Stimulated activated naive CD8-positive, alpha-beta T cell treated with anti-CD3 and anti-CD28 coated beads, Interleukin-15, amount 100 ng/mL, for 72 hours (primary cell): ENCODE data around the gene ADRA2B.
"Not testable (repeated sequence)": the region's sequence is repeated elsewhere in the genome, so short reads cannot be mapped to it uniquely, and the experiment has no call there.

Source experiments
- ATAC-seq: fragments of 150-1000 bp; cut with Tn5 transposase; 2 replicates; pipeline ENCODE4 v1.10.0; 2021; ENCODE audit warnings: mild to moderate bottlenecking, moderate library complexity
- DNase-seq, 2 donors: peaks; one replicate each; pipeline ENCODE4 v3.0.0; 2021 to 2022
- H3K27ac Mint-ChIP-seq, 2 donors: one replicate each; pipeline ENCODE4 v1.8.0; 2022; ENCODE audit warnings: mild to moderate bottlenecking in 2 of 2, mixed read lengths in 2 of 2, moderate library complexity in 2 of 2
- H3K27me3 Mint-ChIP-seq: one replicate; pipeline ENCODE4 v1.8.0; 2022; ENCODE audit warnings: mixed read lengths
- H3K4me1 Mint-ChIP-seq: one replicate; pipeline ENCODE4 v1.8.0; 2022; ENCODE audit warnings: mild to moderate bottlenecking, mixed read lengths
- H3K4me3 Mint-ChIP-seq, 2 donors: one replicate each; pipeline ENCODE4 v1.8.0; 2022; ENCODE audit warnings: mild to moderate bottlenecking in 2 of 2, mixed read lengths in 2 of 2, moderate library complexity in 1 of 2
- H3K9me3 Mint-ChIP-seq, 2 donors: one replicate each; pipeline ENCODE4 v1.8.0; 2022; ENCODE audit warnings: mixed read lengths in 2 of 2

ADRA2B gene

DNA sequence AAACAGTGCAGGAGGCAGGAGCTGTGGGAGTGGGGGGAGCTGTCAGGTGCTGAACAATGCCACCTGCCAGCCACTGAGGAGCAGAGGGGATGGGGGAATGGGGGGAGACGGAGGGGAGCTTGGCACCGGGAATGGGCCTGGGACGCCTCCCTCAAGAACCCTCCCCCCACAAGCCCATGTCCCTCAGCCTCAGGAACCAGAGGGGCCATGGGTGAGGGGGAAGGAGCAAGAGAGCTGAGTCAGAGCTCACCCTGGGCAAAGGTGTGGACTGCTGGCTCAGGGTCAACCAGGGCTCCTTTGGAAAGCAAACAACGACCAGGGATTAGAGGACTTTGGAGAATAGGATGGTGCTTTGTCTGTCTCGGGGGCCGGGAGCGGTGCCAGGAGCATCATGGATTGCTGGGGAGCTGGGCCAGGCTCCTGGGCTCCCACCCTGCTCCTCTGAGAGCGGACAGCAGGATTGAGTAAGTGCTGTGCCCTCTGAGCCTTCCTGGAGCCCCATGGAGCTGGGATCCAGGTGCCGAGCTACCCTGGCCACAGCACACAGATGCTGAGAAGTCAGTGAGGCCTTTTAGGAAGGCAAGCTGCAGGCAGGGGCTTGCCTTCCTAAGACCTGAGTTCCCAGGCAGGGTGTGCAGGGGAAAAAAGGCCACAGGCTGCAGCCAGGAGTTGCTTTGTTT, 48.3 kb downstream of the ADRA2B start:
- H3K4me1 Mint-ChIP-seq, H3K4me3 Mint-ChIP-seq, DNase-seq, H3K27ac Mint-ChIP-seq, H3K27me3 Mint-ChIP-seq, ATAC-seq, H3K9me3 Mint-ChIP-seq: not testable (repeated sequence)

DNA sequence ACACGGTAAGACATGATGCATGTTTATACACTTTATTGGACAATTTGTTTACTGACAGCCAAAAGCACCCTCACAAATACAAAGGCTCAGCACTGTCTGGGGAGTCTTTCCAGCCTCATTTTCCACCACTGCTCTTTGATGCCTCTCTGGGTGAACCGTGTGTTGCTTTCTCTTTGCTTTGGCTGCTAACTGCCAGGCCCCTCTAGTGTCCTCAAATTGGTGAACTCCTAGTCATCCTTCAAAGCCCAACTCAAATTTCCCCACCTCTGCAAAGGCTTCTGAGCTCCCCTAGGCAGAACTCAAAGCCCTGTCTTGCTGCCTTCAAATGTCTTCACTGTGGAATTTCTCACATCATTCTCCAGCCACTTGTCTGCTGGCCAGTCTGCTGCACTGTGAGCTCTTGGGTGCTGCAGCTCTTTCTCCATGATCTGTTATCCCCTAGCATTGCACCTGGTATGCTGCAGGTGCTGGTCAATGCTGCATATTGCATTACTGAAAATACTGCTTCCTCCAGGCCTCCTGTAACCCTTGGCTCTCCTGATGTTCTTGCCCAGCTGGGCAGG, 49.2 kb downstream of the ADRA2B start:
- not testable (repeated sequence) for H3K27me3 Mint-ChIP-seq, DNase-seq, H3K4me3 Mint-ChIP-seq, H3K27ac Mint-ChIP-seq, ATAC-seq, H3K4me1 Mint-ChIP-seq, H3K9me3 Mint-ChIP-seq

DNA sequence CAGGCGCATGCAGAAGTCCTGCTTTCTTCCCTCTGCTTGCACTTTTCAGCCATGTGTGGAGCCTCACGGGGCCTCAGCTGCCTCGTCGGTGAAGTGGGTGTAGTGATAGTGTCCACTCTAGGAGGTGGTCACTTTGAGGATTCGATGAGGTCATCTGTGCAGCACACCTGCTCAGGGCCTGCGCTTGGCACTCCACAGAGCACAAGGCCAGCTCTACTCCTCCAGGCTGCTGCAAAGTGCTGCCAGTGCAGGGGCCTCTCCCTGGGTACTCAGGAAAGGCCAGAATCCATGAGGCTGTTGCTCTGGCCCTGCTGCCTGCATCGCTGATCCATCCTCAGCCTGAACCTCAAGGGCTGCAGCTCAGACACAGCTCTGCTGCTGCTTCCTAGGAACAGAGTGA, 49.9 kb downstream of the ADRA2B start:
- H3K4me1 Mint-ChIP-seq, H3K4me3 Mint-ChIP-seq, H3K9me3 Mint-ChIP-seq, H3K27ac Mint-ChIP-seq, DNase-seq, ATAC-seq, H3K27me3 Mint-ChIP-seq: not testable (repeated sequence)

DNA sequence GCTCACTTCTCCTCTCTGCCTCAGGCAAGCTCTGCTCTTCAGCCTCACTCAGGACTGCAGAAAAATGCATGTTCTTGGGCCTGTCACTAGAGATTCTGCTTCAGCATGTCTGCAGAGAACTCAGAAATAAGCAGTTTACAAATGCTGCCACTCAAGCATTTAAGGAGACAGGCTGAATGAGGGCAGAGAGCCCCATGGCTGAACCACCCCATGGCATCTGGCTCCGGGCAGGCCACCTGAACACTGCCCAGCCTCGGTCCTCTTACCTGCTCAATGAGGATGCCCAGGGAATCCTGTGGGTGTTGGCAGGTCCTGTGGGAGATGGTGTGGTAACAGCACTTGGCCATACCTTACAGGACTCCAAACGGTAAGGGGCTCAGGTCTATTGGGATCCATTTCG, 50.4 kb downstream of the ADRA2B start:
- H3K27ac Mint-ChIP-seq, H3K9me3 Mint-ChIP-seq, H3K4me1 Mint-ChIP-seq, H3K4me3 Mint-ChIP-seq, H3K27me3 Mint-ChIP-seq, ATAC-seq, DNase-seq: not testable (repeated sequence)

DNA sequence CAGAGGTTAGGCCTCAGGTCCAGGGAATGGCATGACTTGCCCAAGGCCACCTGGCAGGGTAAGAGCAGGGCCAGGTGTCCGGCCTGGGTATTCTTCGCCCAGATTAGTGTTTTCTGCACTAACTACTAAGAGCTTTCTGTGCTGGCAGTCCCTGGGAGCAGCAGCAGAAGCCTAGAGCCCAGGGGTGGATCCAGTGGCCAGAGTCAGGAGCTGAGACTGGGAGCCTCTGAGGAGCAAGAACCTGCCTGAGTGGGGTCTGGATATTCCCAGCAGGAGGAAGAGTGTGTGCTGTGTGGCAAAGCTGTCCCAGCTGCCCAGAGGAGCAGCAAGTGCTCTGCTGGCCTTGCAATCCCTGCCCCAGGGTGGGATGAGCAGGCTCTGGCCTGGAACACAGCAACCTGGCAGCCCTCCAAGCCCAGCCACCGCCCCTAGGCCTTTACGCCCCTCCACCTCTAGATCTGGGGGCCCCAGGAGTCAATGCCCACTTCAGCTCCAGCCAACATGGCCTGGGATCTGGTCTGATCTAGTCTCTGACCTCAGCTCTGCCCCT, 50.9 kb downstream of the ADRA2B start:
- H3K4me3 Mint-ChIP-seq = no peak overlapping the region
- H3K4me1 Mint-ChIP-seq = no peaks in the 10 kb centered on the region
- no peak for DNase-seq
- H3K27ac Mint-ChIP-seq = no peak overlapping the region
- no peaks in the 10 kb centered on the region for H3K9me3 Mint-ChIP-seq
- no peak for ATAC-seq
- H3K27me3 Mint-ChIP-seq = no peaks in the 10 kb centered on the region

DNA sequence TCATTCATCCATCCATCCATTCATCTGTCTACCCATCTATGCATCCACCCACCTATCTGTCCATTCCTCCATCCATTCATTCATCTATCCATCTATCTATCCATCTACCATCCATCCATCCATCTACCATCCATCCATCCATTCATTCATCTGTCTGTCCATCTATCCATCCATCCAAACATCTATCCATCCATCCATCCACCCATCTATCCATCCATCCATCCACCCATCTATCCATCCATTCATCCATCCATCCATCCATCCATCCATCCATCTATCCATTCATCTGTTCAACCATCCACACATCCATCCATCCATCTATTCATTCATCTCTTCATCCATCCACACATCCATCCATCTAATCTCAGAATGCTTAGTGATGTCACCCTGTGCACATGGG, 51.6 kb downstream of the ADRA2B start:
- DNase-seq, H3K27ac Mint-ChIP-seq, H3K4me1 Mint-ChIP-seq, H3K4me3 Mint-ChIP-seq, H3K27me3 Mint-ChIP-seq, H3K9me3 Mint-ChIP-seq, ATAC-seq: not testable (repeated sequence)

DNA sequence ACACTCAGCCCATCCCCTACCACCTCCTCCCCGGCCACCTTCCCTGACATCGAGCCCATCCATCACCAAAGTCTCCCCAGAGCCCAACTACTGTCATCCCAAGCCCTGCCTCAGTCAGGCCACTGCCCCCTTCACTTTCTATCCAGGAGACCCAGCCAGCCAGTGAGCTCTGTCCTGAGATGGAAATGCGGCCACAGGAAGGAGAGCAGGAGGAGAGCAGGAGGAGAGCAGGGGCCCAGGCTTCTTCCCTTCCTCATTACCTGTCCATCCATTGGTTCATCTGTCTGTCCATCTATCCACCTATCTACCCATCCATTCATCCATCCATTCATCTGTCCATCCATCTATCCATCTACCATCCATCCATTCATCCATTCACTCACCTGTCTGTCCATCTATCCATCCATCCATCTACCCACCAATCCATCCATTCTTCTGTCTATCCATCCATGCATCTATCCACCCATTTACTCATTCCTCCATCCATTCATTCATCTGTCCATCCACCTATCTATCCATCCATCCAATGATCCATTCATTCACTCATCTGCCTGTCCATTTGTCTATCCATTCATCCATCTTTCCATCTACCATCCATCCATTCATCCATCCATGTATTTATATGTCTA, 52.2 kb downstream of the ADRA2B start:
- H3K9me3 Mint-ChIP-seq, H3K27ac Mint-ChIP-seq: not testable (repeated sequence)

DNA sequence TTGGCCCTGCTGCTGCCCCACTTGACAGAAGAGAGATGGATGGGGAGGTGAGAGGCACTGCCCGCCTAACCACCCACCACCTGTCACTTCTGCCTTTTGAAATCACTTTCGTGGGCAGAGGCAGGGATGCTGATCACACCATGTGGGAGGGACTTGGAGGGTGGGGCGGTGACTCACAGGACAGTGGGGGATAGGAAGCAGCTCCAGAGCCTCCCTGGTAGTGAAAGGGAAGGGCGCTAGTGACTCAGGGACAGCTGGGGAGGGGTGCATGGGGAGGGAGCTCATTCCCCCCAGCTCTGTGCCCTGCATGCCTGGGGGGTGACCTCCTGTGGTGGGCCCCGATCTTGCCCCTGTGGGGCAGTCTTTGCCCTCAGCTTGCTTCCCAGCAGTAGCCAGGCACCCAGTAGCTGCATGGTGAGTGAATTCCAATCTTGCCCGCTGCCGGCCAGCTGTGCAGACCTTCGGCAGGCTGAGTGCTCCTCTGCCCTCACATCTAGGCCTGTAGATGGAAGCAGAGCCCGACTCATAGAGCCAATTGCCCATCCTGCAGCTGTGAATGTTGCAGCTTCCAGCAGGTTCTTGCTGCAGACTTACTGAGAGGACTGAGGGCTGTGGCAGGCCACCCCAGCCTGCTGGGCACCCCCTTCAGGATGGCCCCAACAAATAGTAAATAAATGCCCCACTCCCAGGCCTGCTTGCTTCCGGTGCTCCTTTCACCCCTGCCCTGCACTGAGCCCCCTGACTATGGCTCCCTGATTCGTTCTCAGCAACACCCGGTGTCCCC, 53.1 kb downstream of the ADRA2B start:
- H3K4me1 Mint-ChIP-seq, H3K27ac Mint-ChIP-seq, H3K27me3 Mint-ChIP-seq, H3K9me3 Mint-ChIP-seq, H3K4me3 Mint-ChIP-seq: not testable (repeated sequence)
- ATAC-seq (peak; percentile 88), DNase-seq (peak in 1 of 2 donors; percentile 44)

More for the DNA sequence above, 52.2 kb downstream of the ADRA2B start:
- not testable (repeated sequence) for H3K4me1 Mint-ChIP-seq, H3K4me3 Mint-ChIP-seq, DNase-seq, ATAC-seq, H3K27me3 Mint-ChIP-seq
